HepG2 (cell line): ENCODE data around the gene GNAI2. TPM values are rescaled to one million over a fixed set of nuclear protein-coding genes. Genes with fewer than 3 reads are reported as not detected.
A peak's percentile ranks its signal among the peaks of the same experiment; 100 is the strongest.

Source experiments
- EED ChIP-seq: sonication (generic); formaldehyde crosslinking; IDR thresholded peaks from 2 replicates; pipeline ENCODE4 v1.5.0; 2020; ENCODE audit warnings: mild to moderate bottlenecking, missing genetic modification reagents
- FOXC1 ChIP-seq: sonication (generic); formaldehyde crosslinking; IDR thresholded peaks from 2 replicates; pipeline ENCODE4 v1.8.0; 2022; ENCODE audit warnings: mild to moderate bottlenecking, missing genetic modification reagents, borderline replicate concordance
- GTF3A ChIP-seq: sonication (generic); formaldehyde crosslinking; conservative IDR thresholded peaks from 2 replicates; pipeline ENCODE4 v1.4.0; 2020; ENCODE audit warnings: mild to moderate bottlenecking, missing genetic modification reagents
- KLF16 ChIP-seq, 2 experiments: sonication (generic) in 1 of 2; formaldehyde crosslinking in 1 of 2; IDR thresholded peaks; 2 replicates each; pipeline versions ENCODE4 v1.6.1 to v1.8.0; 2016 to 2023; ENCODE audit warnings: missing genetic modification reagents in 2 of 2, missing compliant biosample characterization in 1 of 2
- SIX1 ChIP-seq: sonication (generic); formaldehyde crosslinking; IDR thresholded peaks from 2 replicates; pipeline ENCODE4 v1.4.0; 2020; ENCODE audit warnings: missing genetic modification reagents, borderline replicate concordance
- SP4 ChIP-seq: sonication (generic); formaldehyde crosslinking; IDR thresholded peaks from 2 replicates; pipeline ENCODE4 v1.8.1; 2023; ENCODE audit warnings: mild to moderate bottlenecking, missing genetic modification reagents
- STAT5B ChIP-seq: sonication (generic); formaldehyde crosslinking; IDR thresholded peaks from 2 replicates; pipeline ENCODE4 v1.4.0; 2020; ENCODE audit warnings: missing genetic modification reagents
- SUZ12 ChIP-seq: fragments of 150-350 bp; IDR thresholded peaks from 2 replicates; pipeline ENCODE4 v1.6.1; 2014; ENCODE audit warnings: low read depth, low read length
- TARDBP ChIP-seq: sonication (generic); formaldehyde crosslinking; IDR thresholded peaks from 2 replicates; pipeline ENCODE4 v1.8.0; 2022; ENCODE audit warnings: mild to moderate bottlenecking, missing genetic modification reagents
- U2AF1 ChIP-seq: fragments of 200-400 bp; formaldehyde crosslinking; optimal IDR thresholded peaks from 2 replicates; pipeline ENCODE3; 2017; ENCODE audit warnings: mild to moderate bottlenecking, low read depth, low read length
- ZBTB34 ChIP-seq: sonication (generic); formaldehyde crosslinking; IDR thresholded peaks from 2 replicates; pipeline ENCODE4 v1.8.0; 2022; ENCODE audit warnings: mild to moderate bottlenecking, missing genetic modification reagents
- ZBTB39 ChIP-seq: sonication (generic); formaldehyde crosslinking; IDR thresholded peaks from 2 replicates; pipeline ENCODE4 v1.5.0; 2020; ENCODE audit warnings: missing genetic modification reagents
- ZNF12 ChIP-seq: sonication (generic); formaldehyde crosslinking; IDR thresholded peaks from 2 replicates; pipeline ENCODE4 v1.5.0; 2020; ENCODE audit warnings: missing genetic modification reagents
- ZNF143 ChIP-seq: sonication (generic); formaldehyde crosslinking; IDR thresholded peaks from 2 replicates; pipeline ENCODE4 v1.4.0; 2020; ENCODE audit warnings: missing genetic modification reagents
- ZNF589 ChIP-seq: sonication (generic); formaldehyde crosslinking; conservative IDR thresholded peaks from 2 replicates; pipeline ENCODE4 v1.8.0; 2022; ENCODE audit warnings: mild to moderate bottlenecking, moderate library complexity, missing genetic modification reagents
- ZNF710 ChIP-seq: sonication (generic); formaldehyde crosslinking; IDR thresholded peaks from 2 replicates; pipeline ENCODE4 v1.5.0; 2020; ENCODE audit warnings: mild to moderate bottlenecking, missing genetic modification reagents, borderline replicate concordance
- ZSCAN30 ChIP-seq: sonication (generic); formaldehyde crosslinking; IDR thresholded peaks from 2 replicates; pipeline ENCODE4 v1.5.0; 2020; ENCODE audit warnings: mild to moderate bottlenecking, missing genetic modification reagents
- polyA plus RNA-seq, 8 experiments: library from polyadenylated mRNA; depleted of rRNA in 3 of 8; stranded (reverse) in 7 of 8; unstranded in 1 of 8; fragments of >200 nt; fragmentation: Illumina TruSeq in 4 of 8; extraction: Trizol in 4 of 8; gene quantifications; 2 replicates each; pipeline versions ENCODE4 v1.2.1 to v1.2.3, GENCODE V29; 2011 to 2016; ENCODE audit warnings: low read depth in 4 of 8, missing spikeins in 1 of 8, mixed read lengths in 1 of 8; ENCODE audit not compliant: insufficient read depth in 1 of 8
- total RNA-seq, 5 experiments: library from RNA; depleted of rRNA; stranded (reverse); fragments of >200 nt; fragmentation: Illumina TruSeq; extraction: Trizol; gene quantifications; 2 replicates each; pipeline ENCODE4 v1.2.3, GENCODE V29; 2016; ENCODE audit warnings: low read depth in 1 of 5
- TF ChIP-seq, protein P1 (sequence below): sonication (generic); formaldehyde crosslinking; IDR thresholded peaks from 2 replicates; pipeline ENCODE4 v1.9.0; 2021; ENCODE audit warnings: mild to moderate bottlenecking, missing genetic modification reagents

Gene GNAI2
- total and polyA plus RNA-seq, 2 of the 13 experiments (the other 11 are each of a cell fraction or from before 2014, with no cell fraction given): 51.1 to 66.2 TPM

- TF ChIP-seq ZBTB39 (CRISPR knock-in tag) (no peak), ZNF710 (CRISPR knock-in tag) (no peak), ZNF143 (CRISPR knock-in tag) (no peak), SP4 (CRISPR knock-in tag) (peak; percentile 97), STAT5B (CRISPR knock-in tag) (no peak), ZNF12 (CRISPR knock-in tag) (no peak), U2AF1 (no peak), ZNF589 (no peak), ZBTB34 (CRISPR knock-in tag) (no peak), EED (no peak), GTF3A (CRISPR knock-in tag) (no peak), FOXC1 (CRISPR knock-in tag) (no peak), SUZ12 (no peak), KLF16 (CRISPR knock-in tag; IDR thresholded peaks at IDR 0.05) (0 out of 4 replicates have a peak, but pooled peaks of 1 of the 2 experiments have one; percentile 37), TARDBP (CRISPR knock-in tag) (0 out of 2 replicates have a peak, but pooled peaks have one; percentile 21), SIX1 (CRISPR knock-in tag) (no peak), ZSCAN30 (CRISPR knock-in tag) (no peak)
- TF ChIP-seq, protein P1, sequence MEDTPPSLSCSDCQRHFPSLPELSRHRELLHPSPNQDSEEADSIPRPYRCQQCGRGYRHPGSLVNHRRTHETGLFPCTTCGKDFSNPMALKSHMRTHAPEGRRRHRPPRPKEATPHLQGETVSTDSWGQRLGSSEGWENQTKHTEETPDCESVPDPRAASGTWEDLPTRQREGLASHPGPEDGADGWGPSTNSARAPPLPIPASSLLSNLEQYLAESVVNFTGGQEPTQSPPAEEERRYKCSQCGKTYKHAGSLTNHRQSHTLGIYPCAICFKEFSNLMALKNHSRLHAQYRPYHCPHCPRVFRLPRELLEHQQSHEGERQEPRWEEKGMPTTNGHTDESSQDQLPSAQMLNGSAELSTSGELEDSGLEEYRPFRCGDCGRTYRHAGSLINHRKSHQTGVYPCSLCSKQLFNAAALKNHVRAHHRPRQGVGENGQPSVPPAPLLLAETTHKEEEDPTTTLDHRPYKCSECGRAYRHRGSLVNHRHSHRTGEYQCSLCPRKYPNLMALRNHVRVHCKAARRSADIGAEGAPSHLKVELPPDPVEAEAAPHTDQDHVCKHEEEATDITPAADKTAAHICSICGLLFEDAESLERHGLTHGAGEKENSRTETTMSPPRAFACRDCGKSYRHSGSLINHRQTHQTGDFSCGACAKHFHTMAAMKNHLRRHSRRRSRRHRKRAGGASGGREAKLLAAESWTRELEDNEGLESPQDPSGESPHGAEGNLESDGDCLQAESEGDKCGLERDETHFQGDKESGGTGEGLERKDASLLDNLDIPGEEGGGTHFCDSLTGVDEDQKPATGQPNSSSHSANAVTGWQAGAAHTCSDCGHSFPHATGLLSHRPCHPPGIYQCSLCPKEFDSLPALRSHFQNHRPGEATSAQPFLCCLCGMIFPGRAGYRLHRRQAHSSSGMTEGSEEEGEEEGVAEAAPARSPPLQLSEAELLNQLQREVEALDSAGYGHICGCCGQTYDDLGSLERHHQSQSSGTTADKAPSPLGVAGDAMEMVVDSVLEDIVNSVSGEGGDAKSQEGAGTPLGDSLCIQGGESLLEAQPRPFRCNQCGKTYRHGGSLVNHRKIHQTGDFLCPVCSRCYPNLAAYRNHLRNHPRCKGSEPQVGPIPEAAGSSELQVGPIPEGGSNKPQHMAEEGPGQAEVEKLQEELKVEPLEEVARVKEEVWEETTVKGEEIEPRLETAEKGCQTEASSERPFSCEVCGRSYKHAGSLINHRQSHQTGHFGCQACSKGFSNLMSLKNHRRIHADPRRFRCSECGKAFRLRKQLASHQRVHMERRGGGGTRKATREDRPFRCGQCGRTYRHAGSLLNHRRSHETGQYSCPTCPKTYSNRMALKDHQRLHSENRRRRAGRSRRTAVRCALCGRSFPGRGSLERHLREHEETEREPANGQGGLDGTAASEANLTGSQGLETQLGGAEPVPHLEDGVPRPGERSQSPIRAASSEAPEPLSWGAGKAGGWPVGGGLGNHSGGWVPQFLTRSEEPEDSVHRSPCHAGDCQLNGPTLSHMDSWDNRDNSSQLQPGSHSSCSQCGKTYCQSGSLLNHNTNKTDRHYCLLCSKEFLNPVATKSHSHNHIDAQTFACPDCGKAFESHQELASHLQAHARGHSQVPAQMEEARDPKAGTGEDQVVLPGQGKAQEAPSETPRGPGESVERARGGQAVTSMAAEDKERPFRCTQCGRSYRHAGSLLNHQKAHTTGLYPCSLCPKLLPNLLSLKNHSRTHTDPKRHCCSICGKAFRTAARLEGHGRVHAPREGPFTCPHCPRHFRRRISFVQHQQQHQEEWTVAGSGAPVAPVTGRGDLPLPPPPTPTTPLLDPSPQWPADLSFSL (CRISPR knock-in tag): no peak
Measured at GRCh38 chr3:50235716-50236483, at the start of gene GNAI2 (continued).
